ENCODE results near the gene YEATS2. TPM values are rescaled to one million over a fixed set of nuclear protein-coding genes. Genes with fewer than 3 reads are reported as not detected.

The YEATS2 gene
- total and polyA plus RNA-seq, 2 experiments from 2014 or later: 15.2 to 72.8 TPM

GRCh38 chr3:183816681-183817510, 119.3 kb downstream of the YEATS2 start (continued):
- no peak for TF ChIP-seq CREB1 (CRISPR knock-in tag; IDR thresholded peaks at IDR 0.05; ENCODE audit: low read depth)
- TF ChIP-seq EZH2 (IDR thresholded peaks at IDR 0.05; ENCODE audit: low read depth, unreplicated experiment): no peak
- no peak for TF ChIP-seq ZNF331 (CRISPR knock-in tag; IDR thresholded peaks at IDR 0.05; ENCODE audit: low read depth)
- TF ChIP-seq ETS1 (IDR thresholded peaks at IDR 0.05): no peak
- no peak for TF ChIP-seq EZH2phosphoT487 (IDR thresholded peaks at IDR 0.05; ENCODE audit: unreplicated experiment)

- Histone ChIP-seq H3K36me3 (ENCODE audit: insufficient read depth) (no peaks in the 10 kb centered on the region), H3K4me1 (ENCODE audit: insufficient read depth) (no peaks in the 10 kb centered on the region), H3K27me3 (ENCODE audit: insufficient read depth) (no peaks in the 10 kb centered on the region), H3K4me3 (no peak overlapping the region), H3K79me2 (replicated peaks; ENCODE audit: insufficient read depth) (no peaks in the 10 kb centered on the region), H2AFZ (no peak overlapping the region), H4K20me1 (replicated peaks; ENCODE audit: insufficient read depth) (peaks cover 2% of the 10 kb centered on the region), H3K4me2 (no peak overlapping the region), H3F3A (replicated peaks; ENCODE audit: low read depth) (no peaks in the 10 kb centered on the region), H3K27ac (ENCODE audit: low read depth) (no peak overlapping the region), H3K9me2 (ENCODE audit: insufficient read depth) (no peaks in the 10 kb centered on the region)
- Mint-ChIP-seq H3K4me1 (peaks cover 10% of the 10 kb centered on the region), H3K36me3 (ENCODE audit: low read depth) (peaks cover 19% of the 10 kb centered on the region), H3K27ac (no peak overlapping the region), H3K27me3 (ENCODE audit: insufficient read depth, low read depth, poor library complexity) (peaks cover 17% of the 10 kb centered on the region), H3K9me3 (no peaks in the 10 kb centered on the region), H3K4me3 (no peak overlapping the region)
- ATAC-seq (no peak), DNase-seq (ENCODE audit: low spot score) (no peak)
- TF ChIP-seq EZH2phosphoT487 (IDR thresholded peaks at IDR 0.05; ENCODE audit: unreplicated experiment) (no peak), JUNB (IDR thresholded peaks at IDR 0.05; ENCODE audit: unreplicated experiment) (no peak), ZNF114 (CRISPR knock-in tag; IDR thresholded peaks at IDR 0.05) (no peak), ZNF331 (CRISPR knock-in tag; IDR thresholded peaks at IDR 0.05; ENCODE audit: low read depth) (no peak), CTCF (conservative IDR thresholded peaks at IDR 0.05; ENCODE audit: low read depth in 2 of 2) (no peak), ZNF462 (CRISPR knock-in tag; IDR thresholded peaks at IDR 0.05) (no peak), ETS1 (IDR thresholded peaks at IDR 0.05) (no peak)
These were observed 120.0 kb downstream of the YEATS2 start for GRCh38 chr3:183817639-183818038.

All from GM23338 (cell line).